Anterior cingulate cortex (tissue), 58 donors: ENCODE results near the gene TBXA2R.
"Not testable (repeated sequence)": the region's sequence is repeated elsewhere in the genome, so short reads cannot be mapped to it uniquely, and the experiment has no call there.

Source experiments
- DNase-seq, 58 donors: peaks; one replicate each; lab custom pipeline; 2025; lab: John Stamatoyannopoulos, UW

Gene TBXA2R

GRCh38 chr19:3606690-3607289 is at the start of gene TBXA2R:
Gene TBXA2R (minus strand): TSS chr19:3606875. CDS start chr19:3600634, 6,241 bp downstream.
- DNase-seq = peak in 29 of 58 donors; percentile 3 to 60 (median 30)

- no peak for DNase-seq
Measured at GRCh38 chr19:3656073-3656746, 49.5 kb upstream of the TBXA2R start.

GRCh38 chr19:3655402-3656072 is 48.9 kb upstream of the TBXA2R start:
- DNase-seq = peak in 52 of 58 donors; percentile 13 to 85 (median 58)

- DNase-seq = no peak
Measured at GRCh38 chr19:3653865-3654513, 47.3 kb upstream of the TBXA2R start.

- no peak for DNase-seq
Measured at GRCh38 chr19:3653081-3653795, 46.6 kb upstream of the TBXA2R start.

GRCh38 chr19:3652422-3652821 is 45.7 kb upstream of the TBXA2R start:
- DNase-seq = no peak

- no peak for DNase-seq
Measured at GRCh38 chr19:3651684-3652083, 45.0 kb upstream of the TBXA2R start.

- DNase-seq = peak in 2 of 58 donors; percentile 16 to 56
Measured at GRCh38 chr19:3649888-3650287, 43.2 kb upstream of the TBXA2R start.

- DNase-seq = no peak
Measured at GRCh38 chr19:3648037-3648905, 41.6 kb upstream of the TBXA2R start.

- not testable (repeated sequence) for DNase-seq
Measured at GRCh38 chr19:3647102-3647501, 40.4 kb upstream of the TBXA2R start.

- no peak for DNase-seq
Measured at GRCh38 chr19:3646336-3647092, 39.8 kb upstream of the TBXA2R start.

GRCh38 chr19:3645726-3646125 is 39.1 kb upstream of the TBXA2R start:
- DNase-seq = no peak

GRCh38 chr19:3645067-3645396 is 38.4 kb upstream of the TBXA2R start:
- DNase-seq = peak in 1 of 58 donors; percentile 64

GRCh38 chr19:3644351-3645066 is 37.8 kb upstream of the TBXA2R start:
- DNase-seq = peak; percentile 22 to 97 (median 86)

GRCh38 chr19:3643674-3644313 is 37.1 kb upstream of the TBXA2R start:
- DNase-seq = no peak

- DNase-seq = peak in 5 of 58 donors; percentile 5 to 63 (median 12)
Measured at GRCh38 chr19:3642987-3643673, 36.5 kb upstream of the TBXA2R start.

GRCh38 chr19:3642296-3642695 is 35.6 kb upstream of the TBXA2R start:
- peak in 9 of 58 donors; percentile 6 to 31 (median 14) for DNase-seq
